T-helper 9 cell (primary cell): ENCODE data around the gene SPECC1.
"Not testable (repeated sequence)": the region's sequence is repeated elsewhere in the genome, so short reads cannot be mapped to it uniquely, and the experiment has no call there.

Experiments used
- DNase-seq: peaks from one replicate; pipeline ENCODE4 v3.0.0-alpha.2; 2020

SPECC1 gene

GRCh38 chr17:20281860-20282259, 272.7 kb downstream of the SPECC1 start:
- DNase-seq: no peak

DNA sequence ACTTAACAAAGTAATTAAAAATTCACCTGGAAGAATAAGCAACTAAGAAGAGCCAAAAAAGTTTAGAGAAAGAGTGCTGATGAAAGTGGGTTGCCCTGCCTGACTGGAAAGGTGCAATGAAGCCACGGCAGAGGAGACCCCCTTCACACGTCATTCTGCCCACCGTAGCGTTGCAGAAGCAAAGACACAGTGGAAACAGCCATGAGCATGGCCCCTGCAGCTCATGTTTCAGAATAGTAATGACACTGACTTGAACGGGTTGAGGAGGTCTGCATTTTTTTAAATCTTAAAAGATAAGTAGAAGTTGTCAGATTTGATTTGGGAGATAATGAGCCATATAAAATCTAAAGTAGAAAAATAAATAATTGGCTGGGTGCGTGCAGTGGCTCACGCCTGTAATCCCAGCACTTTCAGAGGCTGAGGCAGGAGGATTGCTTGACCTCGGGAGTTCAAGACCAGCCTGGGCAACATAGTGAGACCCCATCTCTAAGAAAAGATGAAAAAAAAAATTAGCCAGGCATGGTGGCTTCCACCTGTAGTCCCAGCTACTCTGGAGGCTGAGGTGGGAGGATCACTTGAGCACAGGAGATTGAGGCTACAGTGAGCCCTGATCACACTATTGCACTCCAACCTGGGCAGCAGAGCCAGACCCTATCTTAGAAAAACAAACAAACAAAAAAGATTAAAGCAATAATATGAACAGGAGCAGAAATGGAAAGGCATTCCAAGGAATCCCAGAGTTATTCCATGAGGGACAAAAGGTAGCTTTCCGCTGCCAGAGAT, 273.6 kb downstream of the SPECC1 start:
- DNase-seq: no peak

DNA sequence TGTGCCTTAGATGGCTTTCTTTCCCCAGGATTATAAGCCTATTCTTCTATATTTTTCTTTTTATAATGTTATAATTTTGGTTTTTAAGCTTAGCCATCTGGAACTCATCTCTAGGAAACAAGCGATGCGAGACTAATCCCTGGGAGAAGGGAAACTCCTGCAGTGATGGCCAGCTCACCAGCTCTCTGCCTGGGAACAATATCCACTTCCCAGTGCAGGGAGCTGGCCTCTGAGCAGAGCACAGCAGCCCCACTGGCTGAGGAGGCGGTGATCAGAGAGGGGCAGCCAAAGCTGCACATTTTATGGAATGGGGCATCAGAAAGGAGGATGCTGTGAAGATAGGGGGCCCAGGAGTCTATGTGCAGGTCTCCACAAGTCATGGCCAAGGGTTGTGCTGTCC, 274.9 kb downstream of the SPECC1 start:
- no peak for DNase-seq

- DNase-seq: no peak
Observed at GRCh38 chr17:20284570-20285295, 275.6 kb downstream of the SPECC1 start.

- DNase-seq: no peak
Observed at GRCh38 chr17:20289984-20290383, 280.8 kb downstream of the SPECC1 start.

DNA sequence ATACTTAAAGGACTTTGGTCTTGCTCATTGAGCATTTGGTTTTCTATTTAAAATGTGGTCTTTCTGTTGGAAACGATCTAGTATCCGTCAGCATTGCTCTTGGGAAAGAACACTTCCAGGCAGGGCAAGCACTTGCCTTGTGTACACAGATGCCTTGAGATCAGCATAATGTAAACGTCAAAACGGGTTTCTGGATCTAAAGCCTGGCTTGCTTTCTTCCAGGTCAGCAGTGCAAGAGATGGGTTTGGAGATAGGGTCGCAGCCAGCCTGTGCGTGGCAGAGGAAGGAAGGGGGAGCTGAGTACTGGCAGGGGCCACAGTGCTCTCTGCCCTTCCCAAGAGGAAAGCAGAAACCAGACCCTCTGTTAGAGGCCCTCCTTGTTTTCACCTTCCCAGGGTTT, 282.7 kb downstream of the SPECC1 start:
- DNase-seq: no peak

GRCh38 chr17:20293501-20293900, 284.3 kb downstream of the SPECC1 start:
- no peak for DNase-seq

- DNase-seq: no peak
Observed at GRCh38 chr17:20294120-20294519, 285.0 kb downstream of the SPECC1 start.

DNA sequence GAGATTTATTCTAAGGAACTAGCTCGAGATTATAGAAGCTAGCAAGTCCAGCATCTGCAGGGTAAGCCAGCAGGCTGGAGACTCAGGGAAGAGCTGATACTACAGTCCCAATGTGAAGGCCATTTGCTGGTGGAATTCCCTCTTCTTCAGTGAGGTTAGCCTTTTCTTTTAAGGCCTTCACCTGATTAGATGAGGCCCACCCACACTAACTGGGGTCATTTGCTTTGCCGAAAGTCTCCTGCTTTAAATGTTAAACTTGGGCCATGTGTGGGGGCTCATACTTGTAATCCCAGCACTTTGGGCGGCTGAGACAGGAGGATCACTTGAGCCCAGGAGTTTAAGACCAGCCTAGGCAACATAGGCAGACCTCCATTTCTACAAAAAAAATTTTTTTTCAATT, 289.9 kb downstream of the SPECC1 start:
- no peak for DNase-seq

- no peak for DNase-seq
Observed at GRCh38 chr17:20300436-20300934, 291.3 kb downstream of the SPECC1 start.

GRCh38 chr17:20302246-20302917, 293.2 kb downstream of the SPECC1 start:
- DNase-seq: no peak

GRCh38 chr17:20304961-20305360, 295.8 kb downstream of the SPECC1 start:
- no peak for DNase-seq

DNA sequence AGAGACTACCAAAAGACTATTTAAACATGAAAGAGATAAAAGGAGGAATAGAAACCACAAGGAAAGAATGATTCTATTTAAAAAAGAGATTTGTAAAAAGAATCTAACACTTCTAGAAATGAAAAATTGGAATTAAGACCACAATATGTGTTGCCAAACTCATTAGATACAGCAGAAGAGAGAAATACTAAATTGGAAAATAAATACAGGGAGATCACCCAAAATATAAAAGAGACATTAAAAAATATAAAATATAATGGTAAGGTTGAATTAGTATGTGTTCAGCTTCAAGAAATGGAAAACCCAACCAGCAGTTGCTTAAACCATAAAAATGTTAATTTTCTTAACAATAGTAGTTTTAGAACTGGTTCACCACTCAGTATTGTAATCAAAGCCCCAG, 297.8 kb downstream of the SPECC1 start:
- DNase-seq: no peak

GRCh38 chr17:20307326-20307910, 298.3 kb downstream of the SPECC1 start:
- no peak for DNase-seq

DNA sequence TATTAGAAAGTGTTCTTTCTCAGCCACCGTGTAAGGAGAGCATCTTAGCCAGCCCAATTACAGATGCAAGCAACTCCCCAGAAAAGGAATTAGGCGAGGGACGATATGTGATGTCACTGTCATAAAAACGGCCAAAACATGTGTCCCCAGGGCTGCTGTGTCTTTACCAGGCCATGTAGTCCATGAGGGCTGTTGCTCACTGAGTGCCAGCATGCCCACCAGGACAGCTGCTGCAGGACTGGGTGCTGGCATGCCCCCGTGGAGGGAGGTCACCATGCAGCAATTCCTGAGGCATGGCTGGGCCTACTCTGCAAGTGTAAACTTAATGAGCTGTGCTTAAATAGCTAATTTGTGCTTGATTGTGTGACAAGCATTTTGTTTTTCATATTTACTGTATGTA, 301.3 kb downstream of the SPECC1 start:
- DNase-seq: no peak

GRCh38 chr17:20313306-20313705, 304.1 kb downstream of the SPECC1 start:
- DNase-seq: no peak

- DNase-seq: no peak
Observed at GRCh38 chr17:20313891-20314290, 304.7 kb downstream of the SPECC1 start.

DNA sequence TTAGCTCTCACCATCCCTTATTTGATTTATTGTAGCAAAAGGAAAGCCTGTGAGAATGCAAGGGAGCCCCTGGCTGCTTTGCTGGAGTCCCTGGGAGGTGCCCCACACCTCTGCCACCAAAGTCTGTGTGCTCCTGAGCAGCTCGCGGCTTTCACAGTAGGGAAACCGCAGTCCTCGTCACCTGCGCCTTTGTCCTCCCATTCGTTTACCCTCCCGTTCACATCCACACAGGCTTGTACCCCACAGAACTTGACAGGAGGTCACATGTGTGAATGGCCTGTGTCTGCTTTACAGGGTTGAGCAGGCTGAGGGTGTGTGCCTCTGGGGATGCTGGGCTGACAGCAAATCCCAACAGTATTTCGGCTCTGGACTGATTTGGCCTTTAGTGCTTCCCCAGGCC, 305.7 kb downstream of the SPECC1 start:
- no peak for DNase-seq

DNA sequence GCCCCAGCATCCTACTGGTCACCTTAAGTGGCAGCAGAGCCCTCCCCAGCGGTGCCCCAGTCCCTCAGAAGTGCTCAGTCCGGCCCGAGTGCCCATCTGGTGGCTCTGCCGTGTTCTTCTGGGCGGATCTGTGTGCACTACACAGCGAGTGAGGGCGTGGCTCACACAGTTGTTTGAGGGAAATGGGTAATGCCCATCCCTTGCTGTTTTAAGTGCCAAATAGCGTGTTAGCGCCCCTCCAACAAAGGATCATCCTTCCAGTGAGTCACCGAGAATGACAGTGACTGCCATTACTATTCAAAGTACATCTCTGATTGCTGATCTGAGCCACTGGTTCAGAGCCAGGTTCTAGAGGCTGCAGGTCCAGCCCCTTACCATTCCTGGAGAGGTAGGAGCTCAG, 306.2 kb downstream of the SPECC1 start:
- DNase-seq: no peak

DNA sequence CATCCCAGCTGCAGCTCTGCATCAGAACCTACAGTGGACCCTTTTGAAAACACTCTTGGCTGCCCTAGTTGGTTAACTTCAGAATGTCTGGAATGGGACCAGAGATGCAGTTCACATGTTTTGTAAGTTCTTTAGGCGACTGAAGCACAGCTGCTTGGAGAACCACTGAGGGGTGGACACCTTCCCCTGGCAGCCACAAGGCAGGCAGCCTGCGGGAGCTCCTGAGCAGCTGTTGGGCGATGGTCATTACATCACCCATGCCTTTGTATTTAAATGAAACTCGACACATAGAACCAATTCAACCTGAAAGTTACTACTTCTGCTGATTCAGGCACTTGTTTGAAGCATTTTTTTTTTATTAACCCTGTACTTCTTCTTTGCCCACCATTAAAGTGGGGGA, 306.7 kb downstream of the SPECC1 start:
- DNase-seq: no peak

- peak; percentile 59 for DNase-seq
Observed at GRCh38 chr17:20320535-20321229, 311.5 kb downstream of the SPECC1 start.

GRCh38 chr17:20321357-20321756, 312.2 kb downstream of the SPECC1 start:
- DNase-seq: not testable (repeated sequence)

DNA sequence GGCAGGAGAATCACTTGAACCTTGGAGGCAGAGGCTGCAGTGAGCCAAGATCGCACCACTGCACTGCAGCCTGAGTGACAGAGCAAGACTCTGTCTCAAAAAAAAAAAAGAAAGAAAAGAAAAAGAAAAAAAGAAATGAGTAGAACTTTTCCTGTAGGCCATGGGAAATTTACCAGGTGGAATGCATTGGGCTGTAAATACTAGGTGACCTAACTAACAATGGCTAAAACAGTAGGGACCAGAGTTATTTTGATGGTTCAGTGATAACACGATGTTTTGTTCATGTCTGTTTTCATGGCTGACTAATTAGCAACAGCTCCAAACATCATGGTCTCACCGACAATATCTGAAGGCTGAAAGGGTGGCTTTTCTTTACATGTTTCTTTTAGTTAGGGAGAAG, 318.6 kb downstream of the SPECC1 start:
- not testable (repeated sequence) for DNase-seq
